ENCODE results near the gene ARHGEF28.

Gene ARHGEF28

GRCh38 chr5:73862796-73863195, 236.8 kb downstream of the ARHGEF28 start:
- DNase-seq, result no peak

- DNase-seq, result no peak
These were observed 237.9 kb downstream of the ARHGEF28 start for GRCh38 chr5:73863876-73864275.

DNA sequence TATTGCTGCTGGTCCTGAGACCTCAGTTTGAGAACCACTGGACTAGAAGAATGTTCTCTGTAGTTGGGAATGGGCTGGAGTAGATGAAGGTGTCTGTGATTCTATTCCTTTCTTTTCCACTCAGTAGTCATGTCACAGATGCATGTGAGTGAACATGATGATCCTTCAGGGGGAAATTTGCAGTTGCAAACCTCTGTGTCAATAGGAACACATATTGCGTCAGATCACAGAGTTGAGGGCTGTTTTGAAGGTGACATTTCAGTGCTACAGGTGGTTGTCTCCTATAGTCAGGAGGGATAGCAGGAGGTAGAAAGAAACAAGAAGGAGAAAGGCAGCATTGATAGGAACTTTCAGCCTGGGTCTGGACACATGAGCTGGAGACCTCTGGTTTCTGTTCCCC, 239.3 kb downstream of the ARHGEF28 start:
- DNase-seq, result no peak

- DNase-seq, result no peak
These were observed 241.6 kb downstream of the ARHGEF28 start for GRCh38 chr5:73867345-73868335.

GRCh38 chr5:73883646-73884045, 257.6 kb downstream of the ARHGEF28 start:
- no peak for DNase-seq

GRCh38 chr5:73887688-73888087, 261.7 kb downstream of the ARHGEF28 start:
- no peak for DNase-seq

- DNase-seq, result no peak
These were observed 264.6 kb downstream of the ARHGEF28 start for GRCh38 chr5:73890569-73890968.

GRCh38 chr5:73892218-73892617, 266.2 kb downstream of the ARHGEF28 start:
- DNase-seq, result no peak

DNA sequence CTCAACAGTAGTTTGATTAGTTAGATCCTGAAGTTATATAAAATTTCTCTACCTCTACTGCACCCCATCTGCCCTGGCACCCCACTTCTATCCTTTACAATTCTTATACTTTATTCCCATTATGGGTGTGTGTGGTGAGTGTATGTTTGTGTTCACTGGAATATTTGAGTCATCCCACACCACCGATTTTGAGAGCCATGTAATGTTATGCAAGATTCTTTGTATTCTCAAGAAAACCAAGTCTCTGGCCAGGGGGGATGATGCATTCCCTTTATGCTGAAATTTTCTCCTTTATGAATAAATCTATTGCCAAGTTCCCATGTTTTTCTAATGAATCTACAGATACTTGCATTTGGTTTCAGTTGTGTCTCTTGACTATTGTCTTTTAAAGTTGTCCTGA, 266.8 kb downstream of the ARHGEF28 start:
- DNase-seq, result no peak

DNA sequence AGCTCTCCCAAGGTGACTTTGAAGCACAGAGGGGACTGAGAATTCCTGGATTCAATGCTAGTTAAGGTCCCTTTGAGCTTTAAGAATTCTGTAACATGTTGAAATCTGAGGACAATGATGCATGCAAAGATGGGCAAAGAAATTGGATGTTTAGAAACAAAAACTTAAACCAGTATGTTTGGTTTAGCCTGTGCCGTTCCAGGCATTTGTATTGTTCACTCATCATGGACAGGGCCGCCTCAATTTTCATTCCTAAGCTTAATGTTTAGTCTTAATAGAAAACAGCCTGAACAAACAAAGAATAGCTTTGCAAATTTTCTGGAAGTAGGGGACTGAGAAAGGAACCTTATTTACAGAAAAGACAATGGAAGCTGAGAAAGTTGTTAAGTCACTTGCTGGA, 267.8 kb downstream of the ARHGEF28 start:
- DNase-seq, result no peak

GRCh38 chr5:73894860-73895259, 268.9 kb downstream of the ARHGEF28 start:
- no peak for DNase-seq

- no peak for DNase-seq
These were observed 269.5 kb downstream of the ARHGEF28 start for GRCh38 chr5:73895471-73895870.

DNA sequence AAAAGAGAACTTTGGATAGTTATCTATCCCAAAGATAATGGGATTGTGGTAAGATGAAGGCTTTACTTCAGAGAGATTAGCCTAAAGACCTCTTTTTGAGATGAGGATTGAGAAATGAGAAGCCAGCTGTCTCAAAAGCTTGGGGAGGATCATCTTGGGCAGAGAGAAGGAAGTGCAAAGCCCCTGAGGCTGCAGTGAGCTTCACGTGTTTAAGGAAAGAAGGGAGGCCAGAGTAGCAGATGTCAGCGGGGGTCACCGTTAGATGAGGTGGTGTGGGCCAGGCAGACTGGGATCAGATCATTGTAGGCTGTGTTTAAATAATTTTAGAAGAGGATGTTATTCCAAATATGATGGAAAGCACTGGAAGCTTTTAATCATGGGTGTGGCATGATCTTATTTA, 270.1 kb downstream of the ARHGEF28 start:
- DNase-seq, result no peak

DNA sequence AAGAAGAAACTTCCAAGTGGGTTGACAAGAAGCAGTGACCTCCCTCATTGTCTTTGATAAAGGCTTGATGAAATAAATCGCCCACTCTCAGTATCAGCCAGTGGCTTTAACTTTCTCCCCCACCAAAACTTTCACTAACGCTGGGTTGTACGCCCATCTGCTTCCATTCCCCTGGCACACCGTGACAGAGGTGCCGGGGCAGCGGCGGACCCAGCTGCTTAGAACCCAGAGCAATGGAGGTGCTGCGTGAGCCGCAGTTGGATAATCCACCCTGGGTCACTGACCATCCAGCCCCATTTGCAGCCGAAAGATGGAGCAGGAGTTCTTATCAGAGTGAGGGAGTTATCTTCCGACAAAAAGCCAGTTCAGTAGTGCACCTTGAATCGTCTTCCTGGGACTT, 270.7 kb downstream of the ARHGEF28 start:
- no peak for DNase-seq

GRCh38 chr5:73897893-73898292, 271.9 kb downstream of the ARHGEF28 start:
- no peak for DNase-seq

DNA sequence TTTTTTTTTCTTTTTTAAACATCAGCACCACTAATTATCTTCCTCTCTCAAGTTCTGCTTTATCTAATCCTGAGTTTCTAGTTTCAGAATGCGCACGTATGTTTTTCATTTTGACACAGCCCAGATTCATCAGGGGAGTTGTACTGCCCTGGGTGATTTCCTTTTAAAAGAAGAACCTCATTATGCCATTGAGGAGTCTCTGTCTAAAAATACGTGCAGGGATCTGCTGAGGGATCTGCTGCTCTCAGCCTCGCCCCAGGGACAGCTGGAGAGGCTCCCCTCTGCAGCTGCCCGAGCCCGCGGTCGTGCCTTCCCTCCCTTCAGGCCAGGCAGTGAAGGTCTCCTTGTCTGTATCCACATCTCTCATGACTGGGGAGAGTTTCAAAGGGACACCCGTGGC, 273.1 kb downstream of the ARHGEF28 start:
- no peak for DNase-seq

- no peak for DNase-seq
These were observed 273.9 kb downstream of the ARHGEF28 start for GRCh38 chr5:73899916-73900315.

DNA sequence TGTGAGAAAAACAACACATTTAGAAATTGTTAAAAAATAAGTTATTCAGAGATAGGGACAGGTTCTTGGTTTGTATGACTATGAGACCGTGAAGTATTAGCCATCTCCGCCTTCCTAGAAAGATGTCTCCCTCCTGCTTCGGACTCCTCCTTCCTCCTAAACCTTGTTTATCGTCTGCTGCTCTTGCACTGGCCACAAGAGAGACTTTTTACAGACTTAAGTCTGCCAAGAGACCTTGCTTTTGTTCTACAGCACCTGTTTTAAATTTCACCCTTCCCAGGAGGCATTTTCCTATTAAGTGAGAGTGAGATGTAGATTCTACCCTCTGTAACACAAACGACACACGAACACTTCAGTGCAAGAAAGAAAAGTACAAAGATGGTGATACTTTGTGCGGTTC, 274.6 kb downstream of the ARHGEF28 start:
- DNase-seq, result no peak

DNA sequence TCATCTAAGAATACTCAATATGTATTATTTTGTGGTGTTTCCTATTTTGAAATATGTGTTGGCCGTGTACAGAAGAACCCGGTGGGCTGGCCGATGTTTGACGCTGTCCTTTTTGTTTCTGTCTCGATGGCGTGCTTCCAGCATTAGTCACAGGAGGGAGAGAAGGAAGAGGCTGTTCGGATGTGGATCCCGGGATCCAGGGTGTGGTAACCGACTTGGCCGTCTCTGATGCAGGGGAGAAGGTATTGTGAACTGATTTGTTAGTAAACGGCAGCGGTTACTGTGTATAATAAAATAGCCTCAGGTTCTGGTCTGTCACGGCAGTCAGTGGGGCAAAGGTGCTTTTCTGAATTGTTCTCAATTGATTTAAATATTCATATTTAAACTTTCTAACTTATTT, 275.0 kb downstream of the ARHGEF28 start:
- no peak for DNase-seq

DNA sequence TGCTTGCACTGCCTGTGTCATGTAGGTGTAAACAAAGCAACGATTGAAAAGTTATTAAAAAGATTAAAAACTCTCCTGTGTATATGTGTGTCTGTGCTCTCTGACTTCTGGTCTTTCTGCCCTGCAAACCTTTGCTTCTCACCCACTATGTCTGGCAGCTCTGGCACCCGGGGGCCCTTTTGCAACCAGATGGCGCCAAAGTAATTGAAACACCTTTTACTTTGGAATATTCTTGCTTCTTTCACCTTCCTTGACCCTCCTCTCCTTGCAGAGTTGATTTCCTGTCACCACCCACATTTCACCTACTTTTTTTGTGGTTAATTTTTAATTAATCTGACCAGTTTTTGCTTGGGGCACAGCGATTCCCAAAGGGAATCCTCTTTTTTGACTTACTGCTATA, 275.5 kb downstream of the ARHGEF28 start:
- no peak for DNase-seq

DNA sequence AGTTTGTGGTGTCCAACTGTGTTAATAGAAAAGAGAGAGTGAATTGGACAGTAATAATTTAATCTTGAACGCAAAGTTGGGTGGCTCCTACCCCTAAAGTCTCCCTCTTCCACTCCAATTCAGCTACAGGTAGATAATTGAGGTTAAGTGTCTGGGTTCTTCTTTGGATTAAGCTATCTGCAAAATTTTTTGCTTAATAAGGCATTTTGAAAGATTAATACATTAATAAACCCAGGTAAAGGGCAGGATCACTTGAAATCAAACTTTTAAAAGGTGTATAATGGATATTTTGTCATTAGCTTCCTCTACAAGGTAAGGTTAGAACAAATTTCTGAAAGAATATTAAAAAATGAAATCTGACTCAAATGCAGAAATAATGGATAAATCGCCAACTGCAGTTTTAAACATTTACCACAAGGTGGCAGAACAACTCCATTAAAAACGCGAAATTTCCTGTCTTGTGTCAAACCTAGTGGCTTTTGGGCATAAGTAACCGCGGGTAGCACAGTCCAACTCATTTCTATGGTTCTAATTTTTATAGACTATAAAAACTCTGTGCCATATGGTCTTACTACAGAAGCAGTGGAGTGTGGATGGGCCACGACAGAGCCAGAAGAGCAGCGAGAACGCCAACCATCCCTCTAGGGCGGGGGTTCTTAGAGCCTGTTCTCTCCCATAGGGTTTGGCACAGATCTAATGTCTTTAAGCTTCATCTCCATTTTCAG, 276.5 kb downstream of the ARHGEF28 start:
- peak; percentile 29 for DNase-seq

DNA sequence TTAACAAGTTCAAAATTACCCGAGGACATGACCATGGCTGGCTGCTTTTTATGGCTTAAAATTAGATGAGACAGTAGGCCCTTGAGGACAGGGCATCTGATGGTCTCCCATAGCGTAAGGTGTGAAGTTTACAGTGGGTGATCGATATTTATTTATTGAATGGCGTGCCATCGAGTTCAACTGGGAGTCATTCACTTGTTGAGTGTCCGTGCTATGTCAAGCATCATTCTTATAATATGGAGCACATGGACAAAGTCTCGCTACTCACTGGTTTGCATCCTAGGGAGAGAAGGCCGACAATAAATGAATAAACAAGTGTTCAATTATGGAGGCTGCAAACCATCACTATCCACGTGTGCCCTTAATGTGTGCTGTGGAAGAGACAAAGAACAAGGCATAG, 277.2 kb downstream of the ARHGEF28 start:
- DNase-seq, result no peak

DNA sequence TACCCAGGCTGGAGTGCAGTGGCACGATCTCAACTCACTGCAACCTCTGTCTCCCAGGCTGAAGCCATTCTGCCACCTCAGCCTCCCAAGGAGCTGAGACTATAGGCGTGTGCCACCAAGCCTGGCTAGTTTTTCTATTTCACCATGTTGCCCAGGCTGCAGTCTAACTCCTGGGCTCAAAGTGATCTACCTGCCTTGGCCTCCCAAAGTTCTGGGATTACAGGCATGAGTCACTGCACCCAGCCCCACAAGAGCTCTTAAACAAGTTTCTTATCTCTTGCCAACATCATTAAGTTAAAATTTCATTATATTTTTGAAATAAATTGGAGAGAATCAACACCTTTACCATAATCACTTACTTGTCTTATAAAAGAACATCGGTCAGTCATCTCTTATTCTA, 280.3 kb downstream of the ARHGEF28 start:
- DNase-seq, result no peak

GRCh38 chr5:73907164-73907563, 281.2 kb downstream of the ARHGEF28 start:
- no peak for DNase-seq
